Parathyroid adenoma (tissue), 2 donors: ENCODE data around the gene CDHR2.

Experiments
- H2AFZ ChIP-seq: fragments of 300-600 bp; sonication (generic); one replicate; pipeline ENCODE4 v1.7.0; 2017; ENCODE audit warnings: antibody characterized with exemption, mild to moderate bottlenecking
- H3K27ac ChIP-seq: fragments of 300-600 bp; sonication (generic); one replicate; pipeline ENCODE4 v1.7.0; 2017
- H3K27me3 ChIP-seq: fragments of 300-600 bp; sonication (generic); one replicate; pipeline ENCODE4 v1.7.0; 2017; ENCODE audit warnings: low read length; ENCODE audit not compliant: control insufficient read depth, insufficient read depth
- H3K36me3 ChIP-seq: fragments of 300-600 bp; sonication (generic); one replicate; pipeline ENCODE4 v1.7.0; 2017; ENCODE audit warnings: low read length; ENCODE audit not compliant: control insufficient read depth, insufficient read depth
- H3K4me1 ChIP-seq: fragments of 300-600 bp; sonication (generic); one replicate; pipeline ENCODE4 v1.7.0; 2017; ENCODE audit warnings: control low read depth
- H3K4me2 ChIP-seq: fragments of 300-600 bp; sonication (generic); one replicate; pipeline ENCODE4 v1.7.0; 2017; ENCODE audit warnings: low read length
- H3K4me3 ChIP-seq: fragments of 300-600 bp; sonication (generic); one replicate; pipeline ENCODE4 v1.7.0; 2017; ENCODE audit warnings: low read depth, low read length
- H3K79me2 ChIP-seq: fragments of 300-600 bp; sonication (generic); one replicate; pipeline ENCODE4 v1.7.0; 2017; ENCODE audit warnings: control low read depth
- H3K9ac ChIP-seq: fragments of 300-600 bp; sonication (generic); one replicate; pipeline ENCODE4 v1.7.0; 2017; ENCODE audit warnings: mild to moderate bottlenecking
- H3K9me3 ChIP-seq: fragments of 300-600 bp; sonication (generic); one replicate; pipeline ENCODE4 v1.7.0; 2017; ENCODE audit warnings: low read length; ENCODE audit not compliant: control insufficient read depth
- TF ChIP-seq, protein P1 (sequence below): fragments of 300-600 bp; sonication (generic); IDR thresholded peaks from one replicate; pipeline ENCODE4 v1.7.0; 2017; ENCODE audit warnings: antibody characterized with exemption, mild to moderate bottlenecking
- donor health status: primary hyperparathyroidism.

The CDHR2 gene

DNA sequence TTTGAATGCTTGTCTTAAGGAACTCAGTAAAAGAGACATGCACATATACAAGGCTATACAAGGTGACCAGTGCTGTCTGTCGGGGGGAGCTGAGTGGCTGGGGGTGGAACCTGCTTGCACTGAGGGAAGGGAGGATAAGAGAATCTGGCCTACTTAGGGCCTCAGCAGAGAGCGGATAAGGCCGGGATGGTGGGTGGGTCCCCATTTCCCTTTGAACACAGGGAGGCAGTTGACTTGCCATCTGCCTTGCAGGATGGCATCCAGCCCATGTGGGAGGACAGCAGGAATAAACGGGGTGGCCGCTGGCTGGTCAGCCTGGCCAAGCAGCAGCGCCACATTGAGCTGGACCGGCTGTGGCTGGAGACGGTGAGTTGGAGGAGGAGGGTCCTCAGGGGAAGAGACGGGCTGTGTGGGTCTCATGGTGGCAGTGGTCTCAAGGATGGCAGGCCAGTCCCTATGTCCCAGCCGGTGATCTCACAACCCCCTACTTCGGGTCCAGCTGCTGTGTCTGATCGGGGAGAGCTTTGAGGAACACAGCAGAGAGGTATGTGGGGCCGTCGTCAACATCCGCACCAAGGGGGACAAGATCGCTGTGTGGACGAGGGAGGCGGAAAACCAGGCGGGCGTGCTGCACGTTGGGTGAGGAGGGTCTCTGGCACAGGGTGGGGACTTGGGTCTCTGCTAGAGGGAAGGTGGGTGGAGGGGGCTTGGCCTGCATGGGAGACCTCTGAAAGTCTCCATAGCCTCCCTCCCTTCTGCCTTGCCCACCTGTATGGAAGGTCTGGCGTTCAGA lies 95.9 kb downstream of the CDHR2 start:
- H2AFZ ChIP-seq = no peak overlapping the region
- TF ChIP-seq, protein P1, sequence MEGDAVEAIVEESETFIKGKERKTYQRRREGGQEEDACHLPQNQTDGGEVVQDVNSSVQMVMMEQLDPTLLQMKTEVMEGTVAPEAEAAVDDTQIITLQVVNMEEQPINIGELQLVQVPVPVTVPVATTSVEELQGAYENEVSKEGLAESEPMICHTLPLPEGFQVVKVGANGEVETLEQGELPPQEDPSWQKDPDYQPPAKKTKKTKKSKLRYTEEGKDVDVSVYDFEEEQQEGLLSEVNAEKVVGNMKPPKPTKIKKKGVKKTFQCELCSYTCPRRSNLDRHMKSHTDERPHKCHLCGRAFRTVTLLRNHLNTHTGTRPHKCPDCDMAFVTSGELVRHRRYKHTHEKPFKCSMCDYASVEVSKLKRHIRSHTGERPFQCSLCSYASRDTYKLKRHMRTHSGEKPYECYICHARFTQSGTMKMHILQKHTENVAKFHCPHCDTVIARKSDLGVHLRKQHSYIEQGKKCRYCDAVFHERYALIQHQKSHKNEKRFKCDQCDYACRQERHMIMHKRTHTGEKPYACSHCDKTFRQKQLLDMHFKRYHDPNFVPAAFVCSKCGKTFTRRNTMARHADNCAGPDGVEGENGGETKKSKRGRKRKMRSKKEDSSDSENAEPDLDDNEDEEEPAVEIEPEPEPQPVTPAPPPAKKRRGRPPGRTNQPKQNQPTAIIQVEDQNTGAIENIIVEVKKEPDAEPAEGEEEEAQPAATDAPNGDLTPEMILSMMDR = no peak
- H3K9ac ChIP-seq = no peak overlapping the region
- peaks cover 13% of the 10 kb centered on the region for H3K4me1 ChIP-seq
- H3K9me3 ChIP-seq = no peaks in the 10 kb centered on the region
- peaks cover 5% of the 10 kb centered on the region for H3K79me2 ChIP-seq
- H3K27me3 ChIP-seq = no peaks in the 10 kb centered on the region
- H3K36me3 ChIP-seq = no peaks in the 10 kb centered on the region
- H3K4me2 ChIP-seq = no peak overlapping the region
- no peak overlapping the region for H3K4me3 ChIP-seq
- no peak overlapping the region for H3K27ac ChIP-seq
